HepG2 (cell line): ENCODE data around the gene AJM1. TPM values are rescaled to one million over a fixed set of nuclear protein-coding genes. Genes with fewer than 3 reads are reported as not detected.
A peak's percentile ranks its signal among the peaks of the same experiment; 100 is the strongest.

Experiments
- ATAC-seq: fragments of 200-7000 bp; cut with Tn5 transposase; 3 replicates; pipeline ENCODE4 v1.9.1; 2020; ENCODE audit warnings: mild to moderate bottlenecking, moderate library complexity
- BruUV-seq: library from RNA; stranded (reverse); fragments of 400-500 nt; replicated peaks from 2 replicates; lab custom pipeline; 2021; lab: Mats Ljungman, UMichigan
- CTCF ChIA-PET: fragments of 300-600 bp; formaldehyde crosslinking; extraction: SDS; loops from one replicate; lab custom pipeline; 2021; ENCODE audit warnings: low total read pairs, inconsistent platforms, low intra/inter-chr PET ratio; lab: Yijun Ruan, JAX
- POLR2A ChIA-PET: fragments of 350-600 bp; sonication (Branson Sonifier 250); formaldehyde crosslinking; loops from one replicate; lab custom pipeline; 2020; ENCODE audit warnings: antibody characterized with exemption, inconsistent platforms; lab: Yijun Ruan, JAX
- DNase-seq: peaks from one replicate; pipeline ENCODE4 v3.0.0-alpha.2; 2015; ENCODE audit warnings: low spot score
- FAIRE-seq: peaks from 3 replicates; lab custom pipeline; 2011; peaks lifted over from hg19 to GRCh38; lab: Jason Lieb, UNC
- H2AFZ ChIP-seq: one replicate; pipeline ENCODE4 v1.6.1; 2011; ENCODE audit warnings: low read length, inconsistent platforms
- H3K27ac ChIP-seq: fragments of 300-600 bp; 3 replicates; pipeline ENCODE4 v1.8.0; 2011; ENCODE audit warnings: mixed run types, mild to moderate bottlenecking, mixed read lengths, low read length, inconsistent platforms; ENCODE audit not compliant: insufficient read depth; ENCODE audit errors: extremely low read length
- H3K27me3 ChIP-seq, 2 experiments: fragments of 200-600 bp in 1 of 2; 2 replicates in 1 of 2; 3 replicates in 1 of 2; pipeline versions ENCODE4 v1.6.0 to v1.8.0; 2011; ENCODE audit warnings: low read length in 2 of 2, mild to moderate bottlenecking in 2 of 2, moderate library complexity in 2 of 2, inconsistent platforms in 1 of 2; ENCODE audit not compliant: insufficient read depth in 2 of 2, control insufficient read depth in 1 of 2
- H3K36me3 ChIP-seq, 2 experiments: fragments of 200-600 bp in 1 of 2; replicated peaks in 1 of 2; 2 replicates in 1 of 2; 3 replicates in 1 of 2; pipeline versions ENCODE4 v1.5.1 to v1.8.0; 2011; ENCODE audit warnings: low read length in 2 of 2, inconsistent platforms in 1 of 2; ENCODE audit not compliant: insufficient read depth in 2 of 2, control insufficient read depth in 1 of 2
- H3K4me1 ChIP-seq: 2 replicates; pipeline ENCODE4 v1.5.1; 2012; ENCODE audit warnings: low read length, inconsistent platforms; ENCODE audit not compliant: insufficient read depth
- H3K4me2 ChIP-seq: 2 replicates; pipeline ENCODE4 v1.6.0; 2011; ENCODE audit warnings: low read depth, low read length, inconsistent platforms
- H3K4me3 ChIP-seq, 3 experiments: fragments of 200-600 bp in 1 of 3; sonication (generic), shearing (Covaris generic) in 1 of 3; replicated peaks in 1 of 3; 2 replicates each; pipeline ENCODE4 v1.5.1; 2011 to 2016; ENCODE audit warnings: low read length in 3 of 3, inconsistent platforms in 2 of 3, low read depth in 2 of 3, mild to moderate bottlenecking in 2 of 3, control low read depth in 1 of 3, mixed read lengths in 1 of 3; ENCODE audit not compliant: insufficient read depth in 1 of 3
- H3K79me2 ChIP-seq: one replicate; pipeline ENCODE4 v1.6.1; 2011; ENCODE audit warnings: low read length, inconsistent platforms; ENCODE audit not compliant: insufficient read depth
- H3K9ac ChIP-seq: 2 replicates; pipeline ENCODE4 v1.6.0; 2011; ENCODE audit warnings: mild to moderate bottlenecking, low read depth, low read length, inconsistent platforms; ENCODE audit not compliant: insufficient read depth
- H3K9me3 ChIP-seq: 2 replicates; pipeline ENCODE4 v1.5.1; 2012; ENCODE audit warnings: mild to moderate bottlenecking, low read length
- H4K20me1 ChIP-seq: 2 replicates; pipeline ENCODE4 v1.6.0; 2011; ENCODE audit warnings: inconsistent platforms, mild to moderate bottlenecking, low read length, moderate library complexity; ENCODE audit not compliant: insufficient read depth
- BHLHE40 ChIP-seq: IDR thresholded peaks from 2 replicates; pipeline ENCODE4 v1.6.1; 2011; ENCODE audit warnings: low read length, improper control_type of control experiment
- CBX1 ChIP-seq: IDR thresholded peaks from one replicate; pipeline ENCODE4 v1.6.1; 2016; ENCODE audit warnings: antibody characterized with exemption, low read depth
- HHEX ChIP-seq: IDR thresholded peaks from 2 replicates; pipeline ENCODE4 v1.6.1; 2016; ENCODE audit warnings: control low read depth
- HNRNPL ChIP-seq: fragments of 200-400 bp; formaldehyde crosslinking; IDR thresholded peaks from 2 replicates; pipeline ENCODE4 v1.6.1; 2017; ENCODE audit warnings: mild to moderate bottlenecking, low read depth, low read length
- IRX3 ChIP-seq: sonication (generic); formaldehyde crosslinking; IDR thresholded peaks from 2 replicates; pipeline ENCODE4 v1.8.1; 2023; ENCODE audit warnings: mild to moderate bottlenecking, low read depth, missing genetic modification reagents, borderline replicate concordance
- ISX ChIP-seq: sonication (generic); formaldehyde crosslinking; conservative IDR thresholded peaks from 2 replicates; pipeline ENCODE4 v1.5.0; 2020; ENCODE audit warnings: missing genetic modification reagents
- KDM3A ChIP-seq: IDR thresholded peaks from 2 replicates; pipeline ENCODE4 v1.6.1; 2018; ENCODE audit warnings: low read depth, missing compliant biosample characterization
- KMT2A ChIP-seq: sonication (generic); formaldehyde crosslinking; IDR thresholded peaks from 2 replicates; pipeline ENCODE4 v1.4.0; 2020; ENCODE audit warnings: missing genetic modification reagents
- MAF1 ChIP-seq: sonication (generic); formaldehyde crosslinking; IDR thresholded peaks from 2 replicates; pipeline ENCODE4 v1.5.0; 2020; ENCODE audit warnings: missing genetic modification reagents, borderline replicate concordance
- MLLT10 ChIP-seq: sonication (generic); formaldehyde crosslinking; IDR thresholded peaks from 2 replicates; pipeline ENCODE4 v1.4.0; 2020; ENCODE audit warnings: missing genetic modification reagents
- MTF1 ChIP-seq: sonication (generic); formaldehyde crosslinking; IDR thresholded peaks from 2 replicates; pipeline ENCODE4 v1.5.0; 2020; ENCODE audit warnings: missing genetic modification reagents
- MZF1 ChIP-seq: sonication (generic); formaldehyde crosslinking; IDR thresholded peaks from 2 replicates; pipeline ENCODE4 v1.8.1; 2023; ENCODE audit warnings: mild to moderate bottlenecking, missing genetic modification reagents, borderline replicate concordance
- NCOA2 ChIP-seq: sonication (generic); formaldehyde crosslinking; IDR thresholded peaks from 2 replicates; pipeline ENCODE4 v1.8.0; 2022; ENCODE audit warnings: inconsistent platforms
- NONO ChIP-seq, 2 experiments: fragments of 450-650 bp in 1 of 2; sonication (generic) in 1 of 2; formaldehyde crosslinking in 1 of 2; IDR thresholded peaks in 1 of 2; conservative IDR thresholded peaks in 1 of 2; 2 replicates each; pipeline versions ENCODE4 v1.6.1 to v1.8.0; 2017 to 2022; ENCODE audit warnings: mild to moderate bottlenecking in 1 of 2, missing genetic modification reagents in 1 of 2, moderate library complexity in 1 of 2
- RARA ChIP-seq: IDR thresholded peaks from 2 replicates; pipeline ENCODE4 v1.6.1; 2016; ENCODE audit warnings: missing genetic modification reagents, missing compliant biosample characterization
- SRSF1 ChIP-seq: fragments of 200-400 bp; formaldehyde crosslinking; optimal IDR thresholded peaks from 2 replicates; pipeline ENCODE3; 2017; ENCODE audit warnings: mild to moderate bottlenecking, low read depth, low read length, moderate library complexity
- ZEB1 ChIP-seq: IDR thresholded peaks from 2 replicates; pipeline ENCODE4 v1.6.1; 2012; ENCODE audit warnings: mild to moderate bottlenecking, low read depth, inconsistent platforms; ENCODE audit not compliant: insufficient replicate concordance
- ZFP37 ChIP-seq: sonication (generic); formaldehyde crosslinking; IDR thresholded peaks from 2 replicates; pipeline ENCODE4 v1.4.0; 2020; ENCODE audit warnings: missing genetic modification reagents, borderline replicate concordance
- ZFX ChIP-seq: sonication (generic); formaldehyde crosslinking; IDR thresholded peaks from 2 replicates; pipeline ENCODE4 v1.4.0; 2020; ENCODE audit warnings: mild to moderate bottlenecking, low read depth, missing genetic modification reagents, moderate library complexity
- ZNF143 ChIP-seq: sonication (generic); formaldehyde crosslinking; IDR thresholded peaks from 2 replicates; pipeline ENCODE4 v1.4.0; 2020; ENCODE audit warnings: missing genetic modification reagents
- ZNF652 ChIP-seq: IDR thresholded peaks from 2 replicates; pipeline ENCODE4 v1.6.1; 2016; ENCODE audit warnings: low read depth, borderline replicate concordance
- ZNF687 ChIP-seq: sonication (generic); formaldehyde crosslinking; IDR thresholded peaks from 2 replicates; pipeline ENCODE4 v1.5.1; 2020; ENCODE audit warnings: mild to moderate bottlenecking, missing genetic modification reagents, moderate library complexity
- ZNF746 ChIP-seq: sonication (generic); formaldehyde crosslinking; IDR thresholded peaks from 2 replicates; pipeline ENCODE4 v1.8.0; 2022; ENCODE audit warnings: mild to moderate bottlenecking, missing genetic modification reagents
- WGBS: methylation state at CpG from one replicate; pipeline ENCODE4 v1.1.6; 2017; ENCODE audit warnings: low lambda C conversion rate; 5-methylcytosine and 5-hydroxymethylcytosine counted together
- in situ Hi-C: cut with HindIII; loops from 2 replicates; pipeline ENCODE4 v1.10.0; 2017; ENCODE audit warnings: low pct_unique_long_range_greater_than_20kb; ENCODE audit not compliant: extremely low pct_ligation_motif_present
- intact Hi-C: fragments of 100-400 bp; cut with micrococcal nuclease; formaldehyde crosslinking; loops from one replicate; pipeline ENCODE4 v1.10.0; 2022; ENCODE audit not compliant: unreplicated experiment
- polyA plus RNA-seq, 8 experiments: library from polyadenylated mRNA; depleted of rRNA in 3 of 8; stranded (reverse) in 7 of 8; unstranded in 1 of 8; fragments of >200 nt; fragmentation: Illumina TruSeq in 4 of 8; extraction: Trizol in 4 of 8; gene quantifications; 2 replicates each; pipeline versions ENCODE4 v1.2.1 to v1.2.3, GENCODE V29; 2011 to 2016; ENCODE audit warnings: low read depth in 4 of 8, missing spikeins in 1 of 8, mixed read lengths in 1 of 8; ENCODE audit not compliant: insufficient read depth in 1 of 8
- total RNA-seq, 5 experiments: library from RNA; depleted of rRNA; stranded (reverse); fragments of >200 nt; fragmentation: Illumina TruSeq; extraction: Trizol; gene quantifications; 2 replicates each; pipeline ENCODE4 v1.2.3, GENCODE V29; 2016; ENCODE audit warnings: low read depth in 1 of 5

AJM1 gene
- total and polyA plus RNA-seq, 2 of the 13 experiments (the other 11 are each of a cell fraction or from before 2014, with no cell fraction given) = 1.1 to 1.2 TPM

GRCh38 chr9:136851941-136852663 lies 9.8 kb downstream of the AJM1 start, which contains the start of gene MAMDC4:
TSS of gene MAMDC4 (plus strand) at chr9:136852346. CDS start at chr9:136852417, 71 bp downstream.
- intact Hi-C loops = no loop called here
- no peak within 1 kb of the TSS for H3K9ac ChIP-seq
- no peak within 1 kb of the TSS; a peak in 1 of 6 replicates for H3K4me3 ChIP-seq
- no peak within 1 kb of the TSS for H2AFZ ChIP-seq
- ATAC-seq (no peak), DNase-seq (no peak), FAIRE-seq (no peak)
- no peaks in the 10 kb centered on the region for H3K9me3 ChIP-seq
- H3K4me1 ChIP-seq = peaks cover 35% of the 10 kb centered on the region
- peak within 1 kb of the TSS; percentile 31 for H3K27ac ChIP-seq
- 84% methylated on average over 5 of the region's 23 CpGs for WGBS
- in situ Hi-C loops = no loop called here
- peaks cover 11 to 20% of the 10 kb centered on the region in 2 experiments for H3K36me3 ChIP-seq
- H4K20me1 ChIP-seq = peaks cover 9% of the 10 kb centered on the region; the same call in 1 of the 2 replicates
- ChIA-PET CTCF (no interaction called here), POLR2A (interaction anchor here (0.7 to 1.0 kb wide), 3 partner anchors 8 to 14 kb away, joined by 4 to 5 read pairs (median 4); partner anchors contain the start of gene EDF1)
- BruUV-seq = no TSS peak
- no peaks in the 10 kb centered on the region; a peak in 1 of 5 replicates for H3K27me3 ChIP-seq
- no peak within 1 kb of the TSS for H3K4me2 ChIP-seq
- peaks cover 17% of the 10 kb centered on the region for H3K79me2 ChIP-seq
- peak; percentile 33; the same call in 1 of the 2 replicates for TF ChIP-seq ZFX (CRISPR knock-in tag)
- TF ChIP-seq MTF1 (CRISPR knock-in tag) = no peak
- TF ChIP-seq ZNF687 = peak; percentile 63
- TF ChIP-seq MAF1 (CRISPR knock-in tag) = no peak
- no peak for TF ChIP-seq RARA (CRISPR knock-in tag)
- TF ChIP-seq KDM3A (CRISPR knock-in tag) = no peak
- TF ChIP-seq ZNF652 (CRISPR knock-in tag) = no peak
- no peak for TF ChIP-seq ZEB1
- TF ChIP-seq BHLHE40 = peak; percentile 38; the same call in 1 of the 2 replicates
- no peak for TF ChIP-seq NCOA2 (CRISPR knock-in tag)
- no peak for TF ChIP-seq ZNF746 (CRISPR knock-in tag)
- TF ChIP-seq MLLT10 = no peak
- TF ChIP-seq HNRNPL = 0 out of 2 replicates have a peak, but pooled peaks have one; percentile 5
- no peak for TF ChIP-seq CBX1
- no peak for TF ChIP-seq ZFP37 (CRISPR knock-in tag)
- TF ChIP-seq ZNF143 (CRISPR knock-in tag) = no peak
- no peak for TF ChIP-seq KMT2A
- no peak for TF ChIP-seq NONO (IDR thresholded peaks at IDR 0.05)
- no peak for TF ChIP-seq NONO (CRISPR knock-in tag; conservative IDR thresholded peaks at IDR 0.05)
- no peak for TF ChIP-seq ISX
- TF ChIP-seq SRSF1 = no peak
- 0 out of 2 replicates have a peak, but pooled peaks have one; percentile 7 for TF ChIP-seq IRX3 (CRISPR knock-in tag)
- no peak for TF ChIP-seq HHEX (CRISPR knock-in tag)
- no peak for TF ChIP-seq MZF1 (CRISPR knock-in tag)
